Motor neuron (in vitro differentiated cells): ENCODE data around the gene PCDHGA10. TPM values are rescaled to one million over a fixed set of nuclear protein-coding genes. Genes with fewer than 3 reads are reported as not detected.

ENCODE experiments used
- ATAC-seq, 8 experiments: fragments of 200-7000 bp; cut with Tn5 transposase; replicated peaks in 6 of 8; 2 replicates each; pipeline ENCODE4 v1.8.0; 2021; ENCODE audit warnings: mild to moderate bottlenecking in 8 of 8, moderate library complexity in 8 of 8
- H3K27ac ChIP-seq, 2 donors: fragments of 250-450 bp; sonication (Bioruptor Pico); 2 replicates each; pipeline ENCODE4 v1.9.0; 2021; ENCODE audit warnings: antibody characterized with exemption in 2 of 2, mild to moderate bottlenecking in 2 of 2, moderate library complexity in 1 of 2
- H3K4me1 ChIP-seq, 2 donors: fragments of 250-450 bp; sonication (Bioruptor Pico); replicated peaks in 1 of 2; 2 replicates each; pipeline ENCODE4 v1.6.1; 2021; ENCODE audit warnings: antibody characterized with exemption in 2 of 2, mild to moderate bottlenecking in 2 of 2, moderate library complexity in 1 of 2
- H3K4me3 ChIP-seq, 5 donors: fragments of 250-450 bp; sonication (Bioruptor Pico); 2 replicates each; pipeline ENCODE4 v1.9.0; 2021; ENCODE audit warnings: antibody characterized with exemption in 5 of 5, mild to moderate bottlenecking in 5 of 5, moderate library complexity in 4 of 5
- WGBS, 10 experiments: fragments of 450-650 bp; shearing (Covaris generic); methylation state at CpG; one replicate each; pipeline ENCODE4 v1.0.0; 2022; 5-methylcytosine and 5-hydroxymethylcytosine counted together
- in situ Hi-C, 9 experiments: fragments of 400-800 bp; cut with MboI; loops; one replicate each; pipeline ENCODE4 v1.15.0; 2021; ENCODE audit warnings: low sequenced_read_pairs in 9 of 9, low pct_unique_long_range_greater_than_20kb in 2 of 9; ENCODE audit not compliant: unreplicated experiment in 9 of 9
- total RNA-seq, 8 experiments: library from RNA; unstranded; fragments of 300-600 nt; gene quantifications; 2 replicates each; pipeline versions ENCODE4 v1.2.3 to v1.2.4, GENCODE V29; 2022

Gene PCDHGA10
- total RNA-seq, 8 experiments from 2014 or later, result 2.1 to 7.6 (median 4.4) TPM

DNA sequence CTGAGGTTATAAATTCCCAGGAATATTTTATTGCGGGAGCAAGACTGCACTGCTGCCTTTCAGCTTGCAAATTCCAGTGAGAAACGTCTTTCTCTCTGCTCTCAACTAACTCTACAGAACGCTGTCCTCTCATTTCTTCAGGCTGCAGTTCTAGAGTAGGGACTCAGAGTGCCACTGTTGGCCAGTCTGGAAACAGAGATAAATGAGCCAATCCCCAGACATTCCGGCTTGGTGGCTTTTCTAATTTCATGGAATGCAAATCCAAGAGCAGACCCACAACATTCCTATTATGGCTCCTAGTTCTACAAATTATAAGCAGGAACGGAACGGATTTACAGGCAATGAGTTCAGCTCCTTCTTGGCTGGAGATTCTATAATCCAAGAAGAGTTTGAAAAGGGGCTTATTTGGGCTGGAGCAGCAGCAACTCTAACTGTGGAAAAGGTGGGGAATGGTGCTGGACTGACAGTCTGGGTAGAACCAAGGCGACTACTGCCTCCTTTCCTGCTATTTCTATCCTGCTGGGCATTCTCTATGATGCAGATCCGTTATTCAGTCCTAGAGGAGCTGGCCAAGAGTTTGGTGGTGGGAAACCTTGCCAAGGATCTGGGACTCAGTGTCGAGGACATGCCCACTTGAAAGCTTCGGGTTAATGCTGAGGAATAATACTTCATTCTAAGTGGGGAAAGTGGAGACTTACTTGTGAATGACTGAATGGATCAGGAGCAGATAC is 26.8 kb downstream of the PCDHGA10 start:
- ATAC-seq, result no peak
- in situ Hi-C loops, result no loop called here
- 35 to 97% (median 81%) methylated on average over 3 to 10 of the region's 10 CpGs for WGBS, 10 experiments
- Histone ChIP-seq H3K4me1 (no peaks in the 10 kb centered on the region), H3K4me3 (no peak overlapping the region), H3K27ac (no peak overlapping the region)

DNA sequence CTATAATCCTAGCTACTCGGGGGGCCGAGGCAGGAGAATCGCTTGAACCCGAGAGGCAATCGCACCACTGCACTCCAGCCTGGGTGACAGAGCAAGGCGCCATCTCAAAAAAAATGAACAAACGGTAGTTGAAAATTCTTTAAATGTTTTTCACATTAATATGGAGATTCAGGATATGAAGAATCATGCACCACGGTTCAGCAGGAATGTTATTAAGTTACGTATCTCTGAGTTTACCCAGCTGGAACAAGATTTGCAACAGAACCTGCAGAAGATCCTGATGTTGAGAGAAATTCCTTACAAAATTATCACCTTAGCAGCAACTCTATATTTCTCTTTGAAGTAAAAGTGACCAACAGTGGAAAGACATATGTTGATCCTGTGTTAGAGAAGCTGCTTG is 27.6 kb downstream of the PCDHGA10 start:
- Histone ChIP-seq H3K4me3 (no peak overlapping the region), H3K27ac (no peak overlapping the region), H3K4me1 (no peaks in the 10 kb centered on the region)
- ATAC-seq, result no peak
- in situ Hi-C loops, result no loop called here
- WGBS, 10 experiments, result 58 to 97% (median 89%) methylated on average over 2 to 9 of the region's 9 CpGs; no CpG with 5 or more reads in 3 of the 10 experiments

- in situ Hi-C loops, result no loop called here
- ATAC-seq, result no peak
- 49 to 100% (median 96%) methylated on average over 3 to 24 of the region's 50 CpGs; no CpG with 5 or more reads in 4 of the 10 experiments for WGBS, 10 experiments
- no peak overlapping the region for H3K4me3 ChIP-seq
- H3K4me1 ChIP-seq, result no peaks in the 10 kb centered on the region
- no peak overlapping the region for H3K27ac ChIP-seq
Observed at GRCh38 chr5:141441571-141442170, 28.9 kb downstream of the PCDHGA10 start.

DNA sequence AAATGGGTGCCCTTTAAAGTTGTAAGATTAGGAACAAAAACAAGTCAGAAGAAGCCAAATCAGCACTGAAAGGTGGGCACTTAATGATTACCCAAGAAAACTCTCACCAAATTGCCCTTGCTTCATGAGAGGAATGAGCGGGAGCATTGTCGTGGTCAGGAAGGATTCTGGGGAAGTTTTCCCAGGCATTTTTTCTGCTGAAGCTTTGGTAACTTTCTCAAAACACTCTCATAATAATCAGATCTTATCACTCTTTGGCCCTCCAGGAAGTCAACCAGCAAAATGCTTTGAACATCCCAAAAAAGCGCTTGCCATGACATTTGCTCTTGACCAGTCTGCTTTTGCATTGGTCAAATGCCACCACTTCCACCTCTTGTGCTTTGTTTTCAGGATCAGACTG is 52.6 kb downstream of the PCDHGA10 start:
- in situ Hi-C loops, result no loop called here
- Histone ChIP-seq H3K4me3 (no peak overlapping the region), H3K27ac (no peak overlapping the region), H3K4me1 (no peaks in the 10 kb centered on the region)
- ATAC-seq, result no peak
- WGBS, 10 experiments, result 93 to 100% (median 100%) methylated on average over 1 to 3 of the region's 3 CpGs; no CpG with 5 or more reads in 3 of the 10 experiments

Other genes with a start within 250 kb of the PCDHGA10 start
- gene PCDHB7, start 240.3 kb upstream of the PCDHGA10 start, total RNA-seq, result 1 to 10 TPM in 3 of 8 experiments, under 1 TPM in 5; 0.20 to 2.0 (median 0.50) TPM
- gene PCDHB8, start 235.2 kb upstream of the PCDHGA10 start, total RNA-seq, result 1 to 10 TPM in 4 of 8 experiments, under 1 TPM in 4; 0.11 to 4.4 (median 1.8) TPM
- gene PCDHB16, start 230.6 kb upstream of the PCDHGA10 start, total RNA-seq, result 1 to 10 TPM in 5 of 8 experiments, under 1 TPM in 3; 0.25 to 3.4 (median 1.8) TPM
- 10 to 100 TPM in 1 of 8 experiments, 1 to 10 TPM in 6, under 1 TPM in 1; 0.72 to 10.1 (median 2.3) TPM for gene PCDHB9, start 225.8 kb upstream of the PCDHGA10 start, total RNA-seq
- 10 to 100 TPM in 1 of 8 experiments, 1 to 10 TPM in 4, under 1 TPM in 3; 0.20 to 25.4 (median 5.5) TPM for gene PCDHB10, start 220.6 kb upstream of the PCDHGA10 start, total RNA-seq
- gene PCDHB11, start 213.4 kb upstream of the PCDHGA10 start, total RNA-seq, result 1 to 10 TPM in 6 of 8 experiments, under 1 TPM in 2; 0.46 to 6.1 (median 3.4) TPM
- gene PCDHB12, start 204.3 kb upstream of the PCDHGA10 start, total RNA-seq, result 1 to 10 TPM in 5 of 8 experiments, under 1 TPM in 3; 0.31 to 8.9 (median 2.9) TPM
- gene PCDHB13, start 199.1 kb upstream of the PCDHGA10 start, total RNA-seq, result 1 to 10 TPM in 7 of 8 experiments, under 1 TPM in 1; 0.25 to 6.7 (median 2.9) TPM
- 10 to 100 TPM in 1 of 8 experiments, 1 to 10 TPM in 7; 1.2 to 16.7 (median 6.5) TPM for gene PCDHB14, start 189.6 kb upstream of the PCDHGA10 start, total RNA-seq
- gene PCDHB15, start 167.6 kb upstream of the PCDHGA10 start, total RNA-seq, result 1 to 10 TPM in 6 of 8 experiments, under 1 TPM in 2; 0.25 to 8.6 (median 3.5) TPM
- 1 to 10 TPM in 1 of 8 experiments, under 1 TPM in 5, not detected in 2; 0.14 to 1.4 (median 0.54) TPM for gene SLC25A2, start 108.9 kb upstream of the PCDHGA10 start, total RNA-seq
- 100 to 1,000 TPM in 2 of 8 experiments, 10 to 100 TPM in 6; 58.8 to 118 (median 71.3) TPM for gene TAF7, start 92.2 kb upstream of the PCDHGA10 start, total RNA-seq
- gene PCDHGA1, start 82.5 kb upstream of the PCDHGA10 start, total RNA-seq, result 1 to 10 TPM in 2 of 8 experiments, under 1 TPM in 6; 0.23 to 1.3 (median 0.79) TPM
- 1 to 10 TPM in 2 of 8 experiments, under 1 TPM in 6; 0.16 to 1.5 (median 0.34) TPM for gene PCDHGA2, start 74.2 kb upstream of the PCDHGA10 start, total RNA-seq
- gene PCDHGA3, start 69.2 kb upstream of the PCDHGA10 start, total RNA-seq, result 10 to 100 TPM in 1 of 8 experiments, 1 to 10 TPM in 1, under 1 TPM in 6; 0.05 to 32.1 (median 0.65) TPM
- gene PCDHGB1, start 62.9 kb upstream of the PCDHGA10 start, total RNA-seq, result 1 to 10 TPM in 3 of 8 experiments, under 1 TPM in 5; 0.33 to 4.4 (median 0.83) TPM
- gene PCDHGA4, start 58.0 kb upstream of the PCDHGA10 start, total RNA-seq, result 1 to 10 TPM in 5 of 8 experiments, under 1 TPM in 3; 0.22 to 3.2 (median 1.4) TPM
- gene PCDHGB2, start 53.0 kb upstream of the PCDHGA10 start, total RNA-seq, result 10 to 100 TPM in 1 of 8 experiments, 1 to 10 TPM in 2, under 1 TPM in 5; 0.41 to 10.7 (median 0.83) TPM
- 1 to 10 TPM in 2 of 8 experiments, under 1 TPM in 6; 0.16 to 5.2 (median 0.50) TPM for gene PCDHGA5, start 48.8 kb upstream of the PCDHGA10 start, total RNA-seq
- gene PCDHGB3, start 42.7 kb upstream of the PCDHGA10 start, total RNA-seq, result 1 to 10 TPM in 3 of 8 experiments, under 1 TPM in 5; 0.22 to 6.5 (median 0.59) TPM
- 1 to 10 TPM in 4 of 8 experiments, under 1 TPM in 4; 0.11 to 6.9 (median 0.88) TPM for gene PCDHGA6, start 39.1 kb upstream of the PCDHGA10 start, total RNA-seq
- 1 to 10 TPM in 2 of 8 experiments, under 1 TPM in 6; 0.16 to 5.8 (median 0.52) TPM for gene PCDHGA7, start 30.2 kb upstream of the PCDHGA10 start, total RNA-seq
- gene PCDHGB4, start 25.3 kb upstream of the PCDHGA10 start, total RNA-seq, result 10 to 100 TPM in 1 of 8 experiments, 1 to 10 TPM in 5, under 1 TPM in 2; 0.22 to 92.9 (median 1.4) TPM
- 1 to 10 TPM in 2 of 8 experiments, under 1 TPM in 6; 0.11 to 5.7 (median 0.57) TPM for gene PCDHGA8, start 20.4 kb upstream of the PCDHGA10 start, total RNA-seq
- 10 to 100 TPM in 1 of 8 experiments, 1 to 10 TPM in 3, under 1 TPM in 4; 0.05 to 11.4 (median 0.83) TPM for gene PCDHGB5, start 15.0 kb upstream of the PCDHGA10 start, total RNA-seq
- gene PCDHGA9, start 10.2 kb upstream of the PCDHGA10 start, total RNA-seq, result 1 to 10 TPM in 4 of 8 experiments, under 1 TPM in 4; 0.22 to 5.5 (median 1.3) TPM
- gene PCDHGB6, start 5.0 kb upstream of the PCDHGA10 start, total RNA-seq, result 10 to 100 TPM in 5 of 8 experiments, 1 to 10 TPM in 3; 1.1 to 46.7 (median 31.5) TPM
- 10 to 100 TPM in 2 of 8 experiments, 1 to 10 TPM in 6; 4.7 to 31.4 (median 9.2) TPM for gene PCDHGB7, start 4.7 kb downstream of the PCDHGA10 start, total RNA-seq
- gene PCDHGA11, start 8.1 kb downstream of the PCDHGA10 start, total RNA-seq, result 1 to 10 TPM; 1.3 to 8.8 (median 3.8) TPM
- gene PCDHGA12, start 17.5 kb downstream of the PCDHGA10 start, total RNA-seq, result 10 to 100 TPM in 1 of 8 experiments, 1 to 10 TPM in 7; 1.0 to 16.1 (median 1.5) TPM
- 10 to 100 TPM; 15.4 to 73.0 (median 26.0) TPM for gene PCDHGC3, start 63.0 kb downstream of the PCDHGA10 start, total RNA-seq
- 1 to 10 TPM in 5 of 8 experiments, under 1 TPM in 3; 0.46 to 6.7 (median 4.8) TPM for gene PCDHGC4, start 72.0 kb downstream of the PCDHGA10 start, total RNA-seq
- gene PCDHGC5, start 76.1 kb downstream of the PCDHGA10 start, total RNA-seq, result 1 to 10 TPM in 4 of 8 experiments, under 1 TPM in 4; 0.31 to 4.1 (median 1.1) TPM
- gene DIAPH1, start 206.0 kb downstream of the PCDHGA10 start, total RNA-seq, result 10 to 100 TPM in 6 of 8 experiments, 1 to 10 TPM in 2; 7.4 to 93.8 (median 20.0) TPM
- gene HDAC3, start 223.9 kb downstream of the PCDHGA10 start, total RNA-seq, result 10 to 100 TPM; 35.2 to 77.3 (median 58.3) TPM
- gene RELL2, start 224.0 kb downstream of the PCDHGA10 start, total RNA-seq, result 10 to 100 TPM in 5 of 8 experiments, 1 to 10 TPM in 3; 6.0 to 18.6 (median 12.5) TPM
- 10 to 100 TPM in 4 of 8 experiments, 1 to 10 TPM in 4; 5.2 to 22.6 (median 11.1) TPM for gene FCHSD1, start 238.4 kb downstream of the PCDHGA10 start, total RNA-seq